ENCODE results near the gene SBF2.

Gene SBF2

GRCh38 chr11:10293423-10294289 lies at the start of gene SBF2:
Gene SBF2, minus strand, starts transcription at chr11:10294219. Its CDS starts 150 bp downstream, at chr11:10294069.
- DNase-seq: peak; percentile 55 to 83

GRCh38 chr11:10338287-10338686 lies 44.3 kb upstream of the SBF2 start:
- no peak for DNase-seq

- no peak for DNase-seq
These were observed 39.5 kb upstream of the SBF2 start for GRCh38 chr11:10333490-10333889.

GRCh38 chr11:10331548-10332289 lies 37.7 kb upstream of the SBF2 start:
- DNase-seq: no peak

GRCh38 chr11:10329935-10330334 lies 35.9 kb upstream of the SBF2 start:
- DNase-seq: no peak

DNA sequence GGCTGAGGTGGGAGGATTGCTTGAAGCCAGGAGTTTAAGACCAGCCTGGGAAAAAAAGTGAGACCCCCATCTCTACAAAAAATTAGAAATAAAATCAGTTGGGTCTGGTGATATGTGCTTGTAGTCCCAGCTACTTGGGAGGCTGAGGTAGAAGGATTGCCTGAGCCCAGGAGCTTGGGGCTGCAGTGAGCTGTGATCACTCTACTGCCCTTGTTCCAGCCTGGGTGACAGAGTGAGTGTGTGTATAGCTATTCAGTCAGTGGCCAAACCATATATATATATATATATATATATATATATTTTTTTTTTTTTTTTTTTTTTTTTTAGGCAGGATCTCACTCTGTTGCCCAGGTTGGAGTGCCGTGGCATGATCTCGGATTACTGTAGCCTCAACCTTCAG lies 35.3 kb upstream of the SBF2 start:
- no peak for DNase-seq

DNA sequence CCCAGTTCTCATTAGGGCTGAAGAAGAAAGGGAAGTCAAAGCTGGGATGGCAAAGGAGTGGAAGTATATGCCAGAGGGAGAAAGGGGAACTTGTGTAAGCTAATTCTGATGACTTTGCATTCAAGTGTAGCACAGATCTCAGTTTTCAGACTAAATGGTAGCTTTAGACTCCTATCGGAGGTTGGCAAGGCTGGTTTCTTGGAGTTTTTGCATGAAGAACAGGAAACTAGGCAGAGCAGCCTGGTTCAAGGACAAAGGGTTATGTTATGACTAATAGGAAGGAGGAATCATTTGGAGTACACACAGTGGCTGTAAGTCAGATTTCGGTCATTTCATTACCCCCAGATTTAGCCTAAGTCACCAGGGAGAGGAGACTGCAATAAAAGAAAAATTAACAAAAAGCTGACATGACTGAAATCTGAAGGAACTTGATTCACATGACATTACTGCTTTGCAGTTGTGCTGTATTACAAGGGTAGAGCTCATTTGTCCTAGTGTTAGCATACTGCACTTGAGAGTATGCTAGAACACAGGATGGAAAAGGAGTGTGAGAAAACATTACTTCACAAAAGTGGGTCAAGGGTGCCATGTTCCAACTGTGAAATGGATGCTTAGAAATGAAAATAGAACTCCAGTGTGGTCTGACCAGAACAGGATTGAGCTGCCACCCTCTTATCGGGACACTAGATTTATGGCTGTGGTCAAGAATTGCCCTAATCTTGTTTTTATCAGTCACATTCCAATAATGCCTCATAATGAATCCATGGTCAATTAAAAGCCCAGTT lies 34.5 kb upstream of the SBF2 start:
- no peak for DNase-seq

DNA sequence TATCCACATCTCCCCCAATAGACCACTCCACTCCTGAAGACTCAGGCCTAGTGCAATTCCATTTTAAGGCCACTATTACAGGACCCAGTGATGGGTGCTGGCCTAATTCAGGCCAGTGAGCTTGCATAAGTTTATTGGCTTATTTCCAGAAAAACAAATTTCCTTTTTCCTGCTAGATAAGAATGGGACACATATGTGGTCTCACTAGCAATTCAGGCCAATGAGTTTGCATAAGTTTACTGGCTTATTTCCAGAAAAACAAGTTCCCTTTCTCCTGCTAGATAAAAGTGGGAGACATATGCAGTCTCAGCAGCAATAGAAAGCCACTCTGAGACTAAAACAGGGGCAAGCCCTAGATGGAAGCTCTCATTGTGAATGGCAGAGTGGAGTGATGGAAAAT lies 33.2 kb upstream of the SBF2 start:
- DNase-seq: no peak

DNA sequence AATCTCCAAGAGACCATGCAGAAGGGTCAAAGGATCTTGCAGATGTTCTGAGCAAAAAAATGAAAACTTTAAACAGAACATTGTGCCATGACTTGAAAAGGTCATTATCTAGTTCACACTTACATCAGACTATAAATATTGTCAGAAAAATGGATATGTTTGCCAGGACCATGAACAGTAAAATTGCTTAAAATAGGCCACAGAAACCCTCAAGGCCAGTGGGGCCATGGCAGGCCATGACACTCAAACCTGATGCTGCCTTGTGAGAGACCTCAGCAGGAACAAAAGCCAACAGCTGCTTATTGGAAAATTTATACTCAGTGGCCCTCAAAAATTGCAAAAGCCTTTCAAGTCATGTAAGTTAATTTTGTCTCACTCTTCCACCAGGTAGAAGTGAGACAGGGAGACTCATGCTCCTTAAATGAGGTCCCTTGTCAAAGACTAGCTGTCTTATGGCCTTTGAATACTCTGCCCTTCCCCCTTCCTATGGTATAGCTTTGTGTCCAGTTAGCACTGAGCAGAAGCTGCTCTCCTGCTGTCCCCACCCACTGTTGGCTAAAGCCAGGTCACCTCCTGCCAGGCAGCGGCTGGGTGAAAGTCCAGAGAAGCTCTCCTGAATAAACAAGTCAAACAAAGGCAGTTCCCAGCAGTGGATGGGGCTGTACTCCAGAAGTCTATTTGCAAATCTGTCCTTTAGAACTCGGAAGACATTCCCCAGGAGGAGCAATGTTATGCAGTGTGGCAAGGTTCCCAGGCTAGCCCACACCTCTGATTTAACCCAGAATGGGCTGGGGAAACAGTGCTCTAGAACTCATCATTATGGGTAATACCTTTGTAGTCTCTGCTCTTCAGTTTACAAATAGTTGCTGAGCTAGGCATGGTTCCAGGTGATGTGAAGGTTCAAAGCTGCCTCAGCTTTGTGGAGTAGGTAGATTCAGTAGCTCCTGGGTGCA lies 32.3 kb upstream of the SBF2 start:
- DNase-seq: no peak

DNA sequence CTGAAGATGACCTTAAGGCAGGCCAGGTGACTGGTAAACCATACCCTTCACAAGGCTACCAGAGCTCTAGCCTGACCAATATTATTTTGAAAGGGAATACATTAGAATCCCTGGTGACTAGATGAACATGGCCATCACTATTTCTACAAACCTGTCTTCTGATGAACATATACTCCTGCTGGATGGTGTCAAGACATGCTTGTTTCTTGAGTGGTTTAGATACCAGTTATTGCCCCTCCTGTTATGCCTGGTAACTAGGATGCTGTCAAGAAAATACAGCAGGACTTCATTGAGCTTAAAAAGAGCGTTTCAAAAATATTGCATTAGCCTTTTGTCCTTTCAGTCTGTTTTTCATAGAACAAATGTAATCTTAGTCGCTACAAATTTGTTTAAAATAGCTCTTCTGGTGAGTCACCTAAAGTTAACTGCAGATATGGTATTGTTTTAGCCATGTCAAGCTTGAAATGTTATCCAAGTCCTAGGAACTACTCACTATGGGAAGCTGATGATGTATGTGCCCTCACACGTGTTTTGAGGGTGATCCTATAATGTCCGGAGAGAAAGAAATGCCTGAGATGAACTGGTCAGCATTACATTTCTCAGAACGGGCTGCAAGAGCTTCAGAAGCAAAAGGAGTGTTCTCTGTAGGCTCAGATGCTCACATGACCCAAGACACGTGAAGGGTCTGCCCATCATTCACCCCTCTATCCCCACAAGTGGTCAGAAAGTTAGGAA lies 31.4 kb upstream of the SBF2 start:
- DNase-seq: no peak

DNA sequence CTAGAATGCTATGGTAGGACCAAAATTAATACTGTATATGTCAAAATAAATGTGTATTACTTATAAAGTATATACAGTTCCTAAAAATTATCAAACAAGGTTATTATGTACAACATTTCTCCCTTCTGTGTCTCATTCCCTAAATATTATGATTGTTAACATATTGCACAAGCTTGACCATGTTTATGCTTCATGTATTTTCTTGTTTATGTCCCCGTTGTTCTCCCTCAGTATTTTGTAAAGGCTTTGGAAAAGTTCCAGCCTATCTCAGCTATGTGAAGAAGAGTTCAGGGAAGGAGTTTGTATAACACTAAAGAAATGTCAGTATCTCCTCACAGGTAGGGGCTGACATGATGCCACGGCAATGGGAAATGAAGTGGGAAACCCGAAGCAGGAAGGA lies 30.5 kb upstream of the SBF2 start:
- DNase-seq: no peak

DNA sequence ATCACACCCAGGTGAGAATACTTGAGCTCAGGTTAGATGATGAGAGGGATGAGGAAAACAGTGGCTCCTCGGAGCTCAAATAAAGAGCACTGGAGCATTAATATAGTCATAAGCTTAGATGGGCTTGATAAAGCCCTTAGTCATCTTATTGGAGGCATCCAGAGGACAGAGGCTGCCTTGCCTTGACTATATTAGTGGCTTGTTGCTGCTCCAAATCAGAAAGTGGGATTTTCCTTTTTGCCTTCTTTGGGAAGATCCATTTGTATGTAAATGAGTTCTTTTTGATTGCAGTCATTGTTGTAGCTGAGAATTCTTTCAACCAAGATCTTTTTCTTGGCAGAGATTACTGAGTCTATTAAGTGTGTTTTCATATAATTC lies 29.8 kb upstream of the SBF2 start:
- no peak for DNase-seq

GRCh38 chr11:10322830-10323792 lies 29.1 kb upstream of the SBF2 start:
- peak in 1 of 2 donors; percentile 55 for DNase-seq

DNA sequence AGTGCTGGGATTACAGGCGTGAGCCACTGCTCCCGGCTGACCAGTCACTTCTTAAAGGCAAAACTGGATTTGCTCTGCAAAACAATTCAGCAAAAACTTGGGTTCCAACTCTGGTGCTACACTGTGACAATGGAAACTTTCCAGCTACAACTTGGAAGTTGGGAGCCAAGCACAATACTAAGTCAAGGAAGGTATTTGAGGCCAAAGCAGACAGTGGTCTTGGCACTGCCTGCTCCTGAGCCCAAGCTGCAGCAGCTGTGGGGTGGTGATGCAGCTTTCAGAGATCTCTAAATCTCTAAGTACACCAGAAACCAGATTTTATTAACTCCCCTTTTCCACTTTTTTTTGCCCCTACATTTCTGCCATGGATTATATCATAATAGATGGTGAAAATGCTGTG lies 28.4 kb upstream of the SBF2 start:
- no peak for DNase-seq

GRCh38 chr11:10320736-10321465 lies 26.9 kb upstream of the SBF2 start:
- no peak for DNase-seq

DNA sequence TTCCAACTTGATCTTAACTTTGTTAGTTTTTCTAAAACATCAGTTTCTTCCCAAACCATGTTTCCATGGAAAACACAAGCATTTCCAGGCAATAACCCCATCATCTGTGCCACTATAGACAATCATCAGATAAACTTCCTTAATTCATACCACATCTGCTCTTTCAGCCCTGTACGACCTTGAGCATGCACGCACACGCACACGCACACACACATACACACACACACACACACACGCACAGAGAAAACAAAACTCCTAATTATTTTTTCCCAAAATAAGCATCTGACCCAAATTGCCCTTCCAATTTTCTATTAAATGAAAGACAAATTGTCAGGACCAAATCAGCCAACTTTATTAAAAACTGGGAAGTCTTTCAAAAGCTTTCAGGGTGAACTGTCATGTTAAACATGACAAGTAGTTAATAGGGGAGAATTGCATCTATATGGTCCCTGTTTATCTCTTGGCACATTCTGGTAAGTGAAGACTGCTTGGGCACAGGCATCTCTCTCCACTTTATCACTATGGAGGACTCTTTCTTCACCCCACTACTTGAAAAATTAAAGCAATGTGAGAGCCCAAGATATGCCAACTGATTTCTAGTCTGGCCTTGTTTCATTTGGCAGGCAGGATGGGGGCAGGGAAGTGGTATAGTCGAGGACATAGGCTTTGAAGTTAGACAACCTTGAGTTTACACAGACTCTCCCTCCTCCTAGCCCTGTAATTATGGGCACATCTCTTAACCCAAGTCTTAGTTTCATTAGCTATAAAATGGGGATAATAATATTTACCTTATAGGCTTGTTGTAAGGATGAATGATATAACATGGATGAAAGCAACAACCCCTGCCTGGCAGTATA lies 25.9 kb upstream of the SBF2 start:
- DNase-seq: no peak

GRCh38 chr11:10318527-10318802 lies 24.4 kb upstream of the SBF2 start:
- DNase-seq: no peak

GRCh38 chr11:10317776-10318526 lies 23.9 kb upstream of the SBF2 start:
- DNase-seq: no peak
